ENCODE measurements around the gene GAD1.

Gene GAD1

DNA sequence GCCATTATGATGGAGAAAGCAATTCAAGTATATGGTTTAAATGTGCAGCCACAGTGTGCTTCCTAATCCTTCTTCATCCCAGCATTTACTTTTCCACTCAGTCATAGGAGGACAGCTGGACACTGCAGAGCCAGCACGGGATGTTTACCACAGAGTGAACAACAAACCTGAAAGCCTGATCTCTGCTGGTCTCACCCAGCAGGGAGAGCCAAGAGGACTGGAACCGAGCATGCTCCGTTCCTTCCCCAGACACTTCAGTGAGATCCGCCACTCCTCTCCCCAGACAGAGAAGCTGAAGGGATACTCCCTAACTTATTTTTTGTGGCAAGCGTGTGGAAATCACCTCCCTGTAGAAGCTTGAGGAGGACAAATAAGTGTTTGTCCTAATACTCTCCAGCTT lies 89.2 kb downstream of the GAD1 start:
- no peak for DNase-seq
